IMR-90 (cell line): ENCODE measurements around the gene ETHE1. TPM values are rescaled to one million over a fixed set of nuclear protein-coding genes. Genes with fewer than 3 reads are reported as not detected.

Experiments used
- ATAC-seq: fragments of 200-7000 bp; cut with Tn5 transposase; 2 replicates; pipeline ENCODE4 v1.9.1; 2020; ENCODE audit warnings: low read depth, mild to moderate bottlenecking, moderate library complexity
- BruUV-seq: library from RNA; stranded (reverse); fragments of 400-500 nt; replicated peaks from 2 replicates; lab custom pipeline; 2021; lab: Mats Ljungman, UMichigan
- CTCF ChIA-PET: fragments of 300-600 bp; formaldehyde crosslinking; extraction: SDS; loops from one replicate; lab custom pipeline; 2021; ENCODE audit warnings: antibody characterized with exemption; lab: Yijun Ruan, JAX
- POLR2A ChIA-PET: fragments of 300-600 bp; sonication (Branson Sonifier 250); formaldehyde crosslinking; loops from one replicate; lab custom pipeline; 2022; ENCODE audit warnings: antibody characterized with exemption; ENCODE audit not compliant: unreplicated experiment; lab: Charles Lee
- DNase-seq: peaks from one replicate; pipeline ENCODE4 v3.0.0; 2013
- H2AFZ ChIP-seq: replicated peaks from 2 replicates; pipeline ENCODE3; 2013; ENCODE audit warnings: low read length, mild to moderate bottlenecking; ENCODE audit not compliant: poor library complexity
- H2AK5ac ChIP-seq: 2 replicates; pipeline ENCODE4 v1.6.1; 2013; ENCODE audit warnings: low read depth, low read length, inconsistent platforms
- H2AK9ac ChIP-seq: replicated peaks from 2 replicates; pipeline ENCODE3; 2013; ENCODE audit warnings: mild to moderate bottlenecking, low read depth, low read length, moderate library complexity; ENCODE audit not compliant: poor library complexity
- H2BK120ac ChIP-seq: 2 replicates; pipeline ENCODE4 v1.6.1; 2013; ENCODE audit warnings: low read depth, low read length, inconsistent platforms
- H2BK15ac ChIP-seq: 3 replicates; pipeline ENCODE4 v1.6.1; 2013; ENCODE audit warnings: low read depth, low read length, inconsistent platforms
- H2BK20ac ChIP-seq: 2 replicates; pipeline ENCODE4 v1.6.1; 2013; ENCODE audit warnings: low read depth, mild to moderate bottlenecking, inconsistent platforms, low read length, moderate library complexity
- H2BK5ac ChIP-seq: 2 replicates; pipeline ENCODE4 v1.6.1; 2013; ENCODE audit warnings: mild to moderate bottlenecking, low read depth, low read length, inconsistent platforms; ENCODE audit not compliant: poor library complexity, severe bottlenecking
- H3K14ac ChIP-seq: replicated peaks from 2 replicates; pipeline ENCODE4 v1.6.1; 2013; ENCODE audit warnings: low read depth, low read length, inconsistent platforms
- H3K18ac ChIP-seq: 2 replicates; pipeline ENCODE4 v1.6.1; 2013; ENCODE audit warnings: low read depth, low read length, control low read depth
- H3K23ac ChIP-seq: 2 replicates; pipeline ENCODE4 v1.6.1; 2013; ENCODE audit warnings: low read depth, low read length, inconsistent platforms
- H3K27ac ChIP-seq: 2 replicates; pipeline ENCODE4 v1.5.1; 2013; ENCODE audit warnings: mild to moderate bottlenecking, control low read depth, low read length; ENCODE audit not compliant: insufficient read depth
- H3K27me3 ChIP-seq: 2 replicates; pipeline ENCODE4 v1.6.1; 2013; ENCODE audit warnings: low read length; ENCODE audit not compliant: control insufficient read depth, insufficient read depth
- H3K36me3 ChIP-seq: 2 replicates; pipeline ENCODE4 v1.6.1; 2013; ENCODE audit warnings: low read length, mixed read lengths; ENCODE audit not compliant: control insufficient read depth, insufficient read depth
- H3K4ac ChIP-seq: 2 replicates; pipeline ENCODE4 v1.6.1; 2013; ENCODE audit warnings: low read depth, low read length, inconsistent platforms
- H3K4me1 ChIP-seq: 2 replicates; pipeline ENCODE4 v1.6.1; 2013; ENCODE audit warnings: low read length, mixed read lengths; ENCODE audit not compliant: control insufficient read depth, insufficient read depth
- H3K4me2 ChIP-seq: 2 replicates; pipeline ENCODE4 v1.6.1; 2013; ENCODE audit warnings: low read depth, mild to moderate bottlenecking, control low read depth, low read length, moderate library complexity
- H3K4me3 ChIP-seq: 2 replicates; pipeline ENCODE4 v1.5.1; 2013; ENCODE audit warnings: low read depth, mild to moderate bottlenecking, control low read depth, low read length, moderate library complexity; ENCODE audit not compliant: insufficient read depth
- H3K56ac ChIP-seq: 2 replicates; pipeline ENCODE4 v1.6.1; 2013; ENCODE audit warnings: low read length, inconsistent platforms; ENCODE audit not compliant: insufficient read depth; ENCODE audit errors: extremely low read depth
- H3K79me1 ChIP-seq, 2 experiments: 2 replicates each; pipeline ENCODE4 v1.6.1; 2013; ENCODE audit warnings: low read length in 2 of 2, inconsistent platforms in 1 of 2, low read depth in 1 of 2
- H3K9ac ChIP-seq: 2 replicates; pipeline ENCODE4 v1.6.1; 2013; ENCODE audit warnings: low read depth, low read length, control low read depth
- H3K9me1 ChIP-seq: 2 replicates; pipeline ENCODE4 v1.6.1; 2013; ENCODE audit warnings: low read length, inconsistent platforms; ENCODE audit not compliant: insufficient read depth
- H3K9me3 ChIP-seq: 2 replicates; pipeline ENCODE4 v1.6.1; 2013; ENCODE audit warnings: low read length; ENCODE audit not compliant: control insufficient read depth, insufficient read depth
- H4K20me1 ChIP-seq: 2 replicates; pipeline ENCODE4 v1.6.1; 2013; ENCODE audit warnings: low read length, inconsistent platforms; ENCODE audit not compliant: insufficient read depth
- H4K5ac ChIP-seq: 2 replicates; pipeline ENCODE4 v1.6.1; 2013; ENCODE audit warnings: mild to moderate bottlenecking, low read depth, low read length, control low read depth
- H4K8ac ChIP-seq, 2 experiments: 2 replicates each; pipeline ENCODE4 v1.6.1; 2013; ENCODE audit warnings: low read depth in 2 of 2, low read length in 2 of 2, control low read depth in 1 of 2, inconsistent platforms in 1 of 2
- H4K91ac ChIP-seq: 2 replicates; pipeline ENCODE4 v1.6.1; 2013; ENCODE audit warnings: low read depth, low read length, inconsistent platforms; ENCODE audit not compliant: insufficient read depth
- MAZ ChIP-seq: IDR thresholded peaks from 2 replicates; pipeline ENCODE4 v1.6.1; 2012; ENCODE audit warnings: low read depth, mild to moderate bottlenecking, low read length, improper control_type of control experiment, moderate library complexity, borderline replicate concordance
- RFX5 ChIP-seq: IDR thresholded peaks from 2 replicates; pipeline ENCODE4 v1.8.0; 2012; ENCODE audit warnings: low read depth, mild to moderate bottlenecking, low read length, moderate library complexity
- WGBS, 2 experiments: methylation state at CpG; one replicate each; pipeline versions ENCODE4 v1.1.5 to v1.1.7; 2013; ENCODE audit warnings: missing lambda C conversion rate in 2 of 2; ENCODE audit not compliant: insufficient read length in 1 of 2; ENCODE audit errors: extremely low coverage in 2 of 2; 5-methylcytosine and 5-hydroxymethylcytosine counted together
- dilution Hi-C: fragments of 300-500 bp; cut with HindIII; formaldehyde crosslinking; loops from one replicate; pipeline ENCODE4 v1.14.3; 2018; ENCODE audit warnings: low sequenced_read_pairs; ENCODE audit not compliant: unreplicated experiment
- in situ Hi-C: fragments of 300-500 bp; cut with MboI; formaldehyde crosslinking; loops from 3 replicates; pipeline ENCODE4 v1.14.3; 2019; ENCODE audit warnings: low sequenced_read_pairs, inconsistent platforms, mixed read lengths
- intact Hi-C: fragments of 100-400 bp; cut with micrococcal nuclease; formaldehyde crosslinking; loops from 2 replicates; pipeline ENCODE4 v1.10.0; 2022
- polyA plus RNA-seq, 3 experiments: library from polyadenylated mRNA; depleted of rRNA; stranded (reverse); fragments of >200 nt; gene quantifications; 2 replicates each; pipeline ENCODE4 v1.2.3, GENCODE V29; 2012; ENCODE audit warnings: low replicate concordance in 1 of 3
- total RNA-seq: library from RNA; depleted of rRNA; stranded (reverse); fragments of >200 nt; gene quantifications from 2 replicates; pipeline ENCODE4 v1.2.3, GENCODE V29; 2012

ETHE1 gene
- total and polyA plus RNA-seq, 2 of the 4 experiments (the other 2 are of a cell fraction): 161 to 233 TPM

DNA sequence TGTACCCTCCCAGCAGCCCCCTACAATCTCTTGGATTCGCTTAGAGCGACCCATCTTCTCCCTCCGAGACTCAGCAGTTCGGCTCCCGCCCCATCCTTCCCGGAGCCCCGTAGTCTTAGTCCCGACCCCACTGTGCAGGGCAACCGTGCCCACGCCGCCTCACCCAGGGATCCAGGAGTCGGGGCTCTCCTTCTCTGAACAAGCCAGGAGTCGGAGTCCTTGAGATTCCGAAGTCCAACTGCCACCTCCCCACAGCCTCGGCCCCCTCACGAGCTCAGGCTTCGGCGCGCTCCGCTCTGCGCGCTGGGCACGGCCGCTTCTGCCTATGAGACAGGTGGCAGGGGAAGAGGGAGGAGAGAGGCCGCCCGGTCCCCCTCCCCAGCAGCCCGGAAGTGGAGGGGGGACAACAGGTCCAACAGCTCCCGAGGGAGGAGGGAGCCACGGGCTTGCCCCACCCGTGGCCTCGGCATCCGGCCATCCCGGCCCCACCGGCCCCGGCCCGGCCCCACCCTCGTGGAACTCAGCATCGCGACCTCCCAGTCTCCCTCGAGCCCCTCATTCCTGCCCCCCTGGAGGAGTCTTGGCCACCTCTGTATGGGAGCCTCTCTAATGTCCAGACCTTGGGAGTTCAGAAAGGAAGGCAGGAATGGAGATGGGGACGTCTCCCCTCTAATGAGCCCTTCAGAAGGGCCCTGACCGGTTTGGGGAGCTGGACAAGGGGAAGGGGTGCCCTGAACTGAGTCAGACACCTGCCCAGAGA, 22.4 kb downstream of the ETHE1 start, which contains the start of gene PHLDB3:
PHLDB3 (minus strand) TSS at position 321 of the 760 bp plus-strand sequence. CDS start 628 bp downstream, outside the sequence.
- Histone ChIP-seq H4K91ac (peak within 1 kb of the TSS; percentile 20; the same call in 1 of the 2 replicates), H2AK9ac (peak within 1 kb of the TSS; percentile 84), H3K23ac (peak within 1 kb of the TSS; percentile 25), H2BK5ac (peak within 1 kb of the TSS; percentile 44), H3K4ac (peak within 1 kb of the TSS; percentile 62), H4K8ac (peak within 1 kb of the TSS; percentile 24 to 86; a peak in 3 of 4 replicates), H3K79me1 (peaks cover 0 to 16% of the 10 kb centered on the region in 2 experiments; a peak in 3 of 4 replicates), H2AFZ (peak within 1 kb of the TSS; percentile 96), H3K9ac (peak within 1 kb of the TSS; percentile 89), H3K18ac (peak within 1 kb of the TSS; percentile 40; the same call in 1 of the 2 replicates), H3K4me1 (peaks cover 4% of the 10 kb centered on the region; the same call in 1 of the 2 replicates), H2BK15ac (no peak within 1 kb of the TSS; the same call in 2 of the 3 replicates), H3K27ac (peak within 1 kb of the TSS; percentile 82), H3K4me3 (peak within 1 kb of the TSS; percentile 88), H3K36me3 (peaks cover 11% of the 10 kb centered on the region), H3K4me2 (peak within 1 kb of the TSS; percentile 78), H2BK20ac (no peak within 1 kb of the TSS), H4K20me1 (no peaks in the 10 kb centered on the region), H3K56ac (peak within 1 kb of the TSS; percentile 55; the same call in 1 of the 2 replicates), H3K9me1 (no peaks in the 10 kb centered on the region), H2BK120ac (no peak within 1 kb of the TSS; the same call in 1 of the 2 replicates), H3K9me3 (no peaks in the 10 kb centered on the region), H4K5ac (peak within 1 kb of the TSS; percentile 25), H3K14ac (peak within 1 kb of the TSS; percentile 73), H2AK5ac (peak within 1 kb of the TSS; percentile 7; the same call in 1 of the 2 replicates), H3K27me3 (no peaks in the 10 kb centered on the region)
- ChIA-PET CTCF (interaction anchor here (1.0 to 2.1 kb wide), 2 partner anchors 15 to 57 kb away, joined by 4 to 9 read pairs; no protein-coding TSS in a partner anchor), POLR2A (no interaction called here)
- dilution Hi-C loops: no loop called here
- no TSS peak for BruUV-seq
- peak; percentile 9 for DNase-seq
- in situ Hi-C loops: no loop called here
- WGBS, 2 experiments: 0% methylated on average over 7 of the region's 42 CpGs; no CpG with 5 or more reads in 1 of the 2 experiments
- intact Hi-C loops: no loop called here
- peak; percentile 5; the same call in 1 of the 2 replicates for TF ChIP-seq MAZ
- TF ChIP-seq RFX5: no peak
- peak; percentile 52 for ATAC-seq
